Vagina (tissue), 2 donors: Measurements from ENCODE around the gene EGFLAM. TPM values are rescaled to one million over a fixed set of nuclear protein-coding genes. Genes with fewer than 3 reads are reported as not detected.

Experiments used
- DNase-seq, 2 donors: peaks; one replicate each; pipeline ENCODE4 v3.0.0-alpha.2; 2017; ENCODE audit errors: extremely low spot score in 2 of 2
- H3K27ac ChIP-seq: fragments of 200-600 bp; sonication (generic); one replicate; pipeline ENCODE4 v1.5.1; 2019
- H3K27me3 ChIP-seq: fragments of 200-600 bp; sonication (generic); one replicate; pipeline ENCODE4 v1.5.1; 2019
- H3K36me3 ChIP-seq, 2 donors: fragments of 200-600 bp; sonication (generic); one replicate each; pipeline ENCODE4 v1.5.1; 2017 to 2019
- H3K4me1 ChIP-seq: fragments of 200-600 bp; sonication (generic); one replicate; pipeline ENCODE4 v1.5.1; 2019
- H3K4me3 ChIP-seq, 2 donors: fragments of 200-600 bp; sonication (generic); 1 replicate in 1 of 2; 2 replicates in 1 of 2; pipeline ENCODE4 v1.5.1; 2016 to 2019
- H3K9me3 ChIP-seq: fragments of 200-600 bp; sonication (generic); one replicate; pipeline ENCODE4 v1.5.1; 2019
- CTCF ChIP-seq, 3 experiments: fragments of 450-650 bp in 2 of 3; fragments of 200-600 bp in 1 of 3; sonication (generic) in 1 of 3; IDR thresholded peaks; one replicate each; pipeline ENCODE4 v1.5.1; 2017 to 2019; ENCODE audit warnings: antibody characterized with exemption in 3 of 3, mild to moderate bottlenecking in 2 of 3, moderate library complexity in 2 of 3
- POLR2A ChIP-seq, 2 donors: fragments of 450-650 bp; IDR thresholded peaks; one replicate each; pipeline ENCODE4 v1.6.1; 2017; ENCODE audit warnings: antibody characterized with exemption in 2 of 2, mild to moderate bottlenecking in 2 of 2, moderate library complexity in 2 of 2
- POLR2AphosphoS5 ChIP-seq, 2 donors: sonication (generic); formaldehyde crosslinking; IDR thresholded peaks; one replicate each; pipeline ENCODE4 v1.9.0; 2017; ENCODE audit warnings: antibody characterized with exemption in 2 of 2, mild to moderate bottlenecking in 2 of 2, low read depth in 1 of 2; ENCODE audit not compliant: insufficient read depth in 1 of 2
- intact Hi-C: fragments of 100-400 bp; cut with DNase I; formaldehyde crosslinking; loops from one replicate; pipeline ENCODE4 v1.15.1; 2023
- total RNA-seq: library from RNA; depleted of rRNA; stranded (reverse); fragments of >200 nt; gene quantifications from one replicate; pipeline ENCODE4 v1.2.3, GENCODE V29; 2016

Gene EGFLAM
- total RNA-seq, 1 donor from 2014 or later = 15.2 TPM

- Histone ChIP-seq H3K27me3 (no peaks in the 10 kb centered on the region), H3K4me1 (peaks cover 64% of the 10 kb centered on the region), H3K4me3 (no peak overlapping the region), H3K9me3 (no peaks in the 10 kb centered on the region), H3K36me3 (no peaks in the 10 kb centered on the region), H3K27ac (peak overlapping the region; percentile 82)
- TF ChIP-seq POLR2A (IDR thresholded peaks at IDR 0.05) (no peak), CTCF (IDR thresholded peaks at IDR 0.05) (no peak), POLR2AphosphoS5 (IDR thresholded peaks at IDR 0.05; ENCODE audit: insufficient read depth in 1 of 2, low read depth in 1 of 2) (no peak)
- intact Hi-C loops = loop anchor here (5.0 kb wide), 1 partner anchor 337 kb away; no protein-coding TSS in a partner anchor
- peak in 1 of 2 donors; percentile 86 for DNase-seq
Observed at GRCh38 chr5:38465061-38465460, 206.7 kb downstream of the EGFLAM start.

- DNase-seq = peak in 1 of 2 donors; percentile 85
- no peaks in the 10 kb centered on the region for H3K9me3 ChIP-seq
Observed at GRCh38 chr5:38465702-38466423, 207.5 kb downstream of the EGFLAM start.

GRCh38 chr5:38466424-38467189 lies 208.2 kb downstream of the EGFLAM start:
- peak overlapping the region in 1 of 2 donors; percentile 12 for H3K4me3 ChIP-seq
- H3K36me3 ChIP-seq = no peaks in the 10 kb centered on the region
- H3K4me1 ChIP-seq = peaks cover 64% of the 10 kb centered on the region
- TF ChIP-seq POLR2A (IDR thresholded peaks at IDR 0.05) (no peak), POLR2AphosphoS5 (IDR thresholded peaks at IDR 0.05; ENCODE audit: insufficient read depth in 1 of 2, low read depth in 1 of 2) (peak; percentile 32 to 93), CTCF (IDR thresholded peaks at IDR 0.05) (no peak)
- intact Hi-C loops = loop anchor here (5.0 kb wide), 1 partner anchor 336 kb away; no protein-coding TSS in a partner anchor
- no peaks in the 10 kb centered on the region for H3K9me3 ChIP-seq
- no peaks in the 10 kb centered on the region for H3K27me3 ChIP-seq
- H3K27ac ChIP-seq = peak overlapping the region; percentile 82
- peak in 1 of 2 donors; percentile 97 for DNase-seq

More at GRCh38 chr5:38465702-38466423, 207.5 kb downstream of the EGFLAM start:
- Histone ChIP-seq H3K36me3 (no peaks in the 10 kb centered on the region), H3K27ac (peak overlapping the region; percentile 82), H3K27me3 (no peaks in the 10 kb centered on the region), H3K4me1 (peaks cover 64% of the 10 kb centered on the region), H3K4me3 (no peak overlapping the region)
- TF ChIP-seq POLR2A (IDR thresholded peaks at IDR 0.05) (no peak), CTCF (IDR thresholded peaks at IDR 0.05) (no peak), POLR2AphosphoS5 (IDR thresholded peaks at IDR 0.05; ENCODE audit: insufficient read depth in 1 of 2, low read depth in 1 of 2) (no peak)
- intact Hi-C loops = loop anchor here (5.0 kb wide), 1 partner anchor 336 kb away; no protein-coding TSS in a partner anchor

DNA sequence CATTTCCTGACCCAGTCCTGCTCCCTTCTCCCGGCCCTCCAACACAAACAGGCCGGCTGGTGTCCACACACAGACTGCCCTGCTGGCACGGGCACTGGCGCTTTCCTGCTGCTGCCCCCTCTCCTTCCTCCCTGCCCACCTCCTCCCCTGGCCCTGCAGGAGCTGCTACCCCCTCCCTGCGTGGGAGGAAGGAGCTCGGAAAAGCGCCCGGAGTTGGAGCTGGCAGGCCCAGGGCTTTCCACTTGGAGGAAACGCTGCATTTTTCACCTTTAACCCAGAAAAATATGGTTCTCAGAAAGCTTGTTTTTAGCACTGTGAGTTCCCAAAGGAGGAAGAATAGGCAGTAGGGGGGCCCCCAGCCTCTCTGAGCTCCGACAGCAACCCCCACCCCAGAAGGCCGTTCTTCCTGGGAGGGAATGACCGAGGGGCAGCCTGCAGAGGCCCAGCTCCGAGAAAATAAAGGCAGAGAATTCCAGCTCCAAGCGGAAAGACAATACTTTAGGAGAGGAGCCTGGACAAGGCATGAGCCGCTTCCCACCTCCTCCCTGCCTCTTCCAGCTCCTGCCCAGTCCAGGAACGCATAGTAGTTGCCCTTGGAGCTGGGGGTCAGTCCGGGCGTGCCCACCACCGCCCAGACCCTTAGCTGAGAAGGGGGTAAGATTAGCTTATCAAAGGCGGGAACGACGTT lies 209.1 kb downstream of the EGFLAM start:
- Histone ChIP-seq H3K4me1 (peaks cover 66% of the 10 kb centered on the region), H3K9me3 (no peaks in the 10 kb centered on the region)

More for the DNA sequence above, 209.1 kb downstream of the EGFLAM start:
- intact Hi-C loops = loop anchor here (5.0 kb wide), 1 partner anchor 335 kb away; no protein-coding TSS in a partner anchor
- Histone ChIP-seq H3K4me3 (peak overlapping the region in 1 of 2 donors; percentile 12), H3K27me3 (no peaks in the 10 kb centered on the region), H3K27ac (peak overlapping the region; percentile 82), H3K36me3 (no peaks in the 10 kb centered on the region)
- DNase-seq = peak in 1 of 2 donors; percentile 90
- no peak for TF ChIP-seq POLR2A (IDR thresholded peaks at IDR 0.05)
- peak in 1 of 2 donors; percentile 27 for TF ChIP-seq POLR2AphosphoS5 (IDR thresholded peaks at IDR 0.05; ENCODE audit: insufficient read depth in 1 of 2, low read depth in 1 of 2)
- no peak for TF ChIP-seq CTCF (IDR thresholded peaks at IDR 0.05)
